ENCODE data around the gene SAMD3. TPM values are rescaled to one million over a fixed set of nuclear protein-coding genes. Genes with fewer than 3 reads are reported as not detected.

The SAMD3 gene
- total RNA-seq, 4 donors from 2014 or later: 3.4 to 4.1 TPM; not detected in 2

- Histone ChIP-seq H3K36me3 (no peaks in the 10 kb centered on the region), H3K4me3 (no peak overlapping the region), H3K27ac (no peak overlapping the region), H3K4me1 (no peaks in the 10 kb centered on the region), H3K9me3 (no peaks in the 10 kb centered on the region), H3K27me3 (no peaks in the 10 kb centered on the region)
- DNase-seq: no peak
- TF ChIP-seq CTCF (IDR thresholded peaks at IDR 0.05) (no peak), POLR2A (IDR thresholded peaks at IDR 0.05) (no peak)
Observed at GRCh38 chr6:130116273-130116672, 106.5 kb downstream of the SAMD3 start.

DNA sequence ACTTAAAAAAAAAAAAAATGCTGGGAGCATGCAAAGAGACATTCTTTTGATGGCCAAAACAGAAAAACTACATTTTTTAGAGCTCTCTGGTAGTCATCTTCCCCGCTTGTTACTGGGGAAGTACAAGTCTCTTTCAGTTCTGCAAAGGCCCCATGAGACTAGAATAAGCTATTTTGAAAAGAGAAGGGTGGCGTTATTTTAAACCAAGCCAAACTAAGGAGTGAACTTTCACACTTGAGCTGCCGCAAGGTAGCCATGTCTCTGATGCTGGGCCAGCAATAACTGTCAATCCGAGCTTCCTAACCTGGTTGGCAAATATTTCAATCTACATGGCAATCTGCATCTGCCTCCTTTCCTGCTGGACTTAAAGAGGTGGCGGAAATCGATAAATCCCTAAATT lies 107.7 kb downstream of the SAMD3 start:
- Histone ChIP-seq H3K9me3 (no peaks in the 10 kb centered on the region), H3K36me3 (no peaks in the 10 kb centered on the region), H3K4me1 (no peaks in the 10 kb centered on the region), H3K4me3 (no peak overlapping the region), H3K27ac (peak overlapping the region in 1 of 4 donors; percentile 33), H3K27me3 (no peaks in the 10 kb centered on the region)
- DNase-seq: no peak
- TF ChIP-seq CTCF (IDR thresholded peaks at IDR 0.05) (no peak), POLR2A (IDR thresholded peaks at IDR 0.05) (no peak)

- Histone ChIP-seq H3K9me3 (no peaks in the 10 kb centered on the region), H3K27me3 (no peaks in the 10 kb centered on the region), H3K4me3 (no peak overlapping the region), H3K27ac (no peak overlapping the region), H3K36me3 (no peaks in the 10 kb centered on the region), H3K4me1 (no peaks in the 10 kb centered on the region)
- TF ChIP-seq CTCF (IDR thresholded peaks at IDR 0.05): no peak
- no peak for DNase-seq
Observed at GRCh38 chr6:130113201-130113710, 109.5 kb downstream of the SAMD3 start.

DNA sequence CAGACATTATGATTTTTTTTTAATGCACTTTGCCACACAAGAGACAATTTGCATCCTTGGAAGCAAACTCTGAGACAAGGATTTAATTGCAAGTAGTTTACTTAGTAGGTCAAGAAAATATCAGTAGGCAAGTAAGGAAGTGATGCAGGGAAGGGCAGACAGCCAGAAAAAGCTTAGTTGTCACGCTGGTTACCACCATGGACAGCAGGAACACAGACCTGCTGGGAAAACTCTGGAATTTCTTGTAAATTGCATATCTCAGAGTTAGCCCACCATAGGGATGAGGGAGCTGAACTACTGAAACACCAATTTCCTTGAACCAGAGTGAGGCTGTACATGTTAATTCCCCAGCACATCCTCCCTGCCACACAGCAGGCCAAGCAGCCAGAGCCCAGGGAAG lies 111.7 kb downstream of the SAMD3 start:
- no peak overlapping the region for H3K27ac ChIP-seq
- no peak for TF ChIP-seq POLR2A (IDR thresholded peaks at IDR 0.05)
- no peak for TF ChIP-seq CTCF (IDR thresholded peaks at IDR 0.05)

GRCh38 chr6:130107710-130108109 lies 115.0 kb downstream of the SAMD3 start:
- H3K4me3 ChIP-seq: no peak overlapping the region
- no peaks in the 10 kb centered on the region for H3K36me3 ChIP-seq
- H3K27ac ChIP-seq: no peak overlapping the region
- H3K27me3 ChIP-seq: no peaks in the 10 kb centered on the region
- no peak for TF ChIP-seq CTCF (IDR thresholded peaks at IDR 0.05)
- TF ChIP-seq POLR2A (IDR thresholded peaks at IDR 0.05): no peak
- DNase-seq: no peak
- no peaks in the 10 kb centered on the region for H3K4me1 ChIP-seq
- no peaks in the 10 kb centered on the region for H3K9me3 ChIP-seq

More for the DNA sequence above, 111.7 kb downstream of the SAMD3 start:
- Histone ChIP-seq H3K36me3 (no peaks in the 10 kb centered on the region), H3K9me3 (no peaks in the 10 kb centered on the region), H3K27me3 (no peaks in the 10 kb centered on the region), H3K4me3 (no peak overlapping the region), H3K4me1 (no peaks in the 10 kb centered on the region)
- DNase-seq: no peak
